Measurements from ENCODE around the gene LY86.

The LY86 gene

GRCh38 chr6:6634735-6635075 lies 46.2 kb downstream of the LY86 start:
- Histone ChIP-seq H3K27me3 (ENCODE audit: control insufficient read depth, insufficient read depth, low read length) (no peaks in the 10 kb centered on the region), H3K9ac (ENCODE audit: low read depth, low read length) (no peak overlapping the region), H3K4me3 (ENCODE audit: low read depth, low read length) (no peak overlapping the region), H3K4me1 (ENCODE audit: control insufficient read depth, insufficient read depth, low read length) (no peaks in the 10 kb centered on the region), H3K36me3 (ENCODE audit: control insufficient read depth, insufficient read depth, low read length) (no peaks in the 10 kb centered on the region), H3K9me3 (ENCODE audit: control insufficient read depth, insufficient read depth, low read length) (no peaks in the 10 kb centered on the region)

DNA sequence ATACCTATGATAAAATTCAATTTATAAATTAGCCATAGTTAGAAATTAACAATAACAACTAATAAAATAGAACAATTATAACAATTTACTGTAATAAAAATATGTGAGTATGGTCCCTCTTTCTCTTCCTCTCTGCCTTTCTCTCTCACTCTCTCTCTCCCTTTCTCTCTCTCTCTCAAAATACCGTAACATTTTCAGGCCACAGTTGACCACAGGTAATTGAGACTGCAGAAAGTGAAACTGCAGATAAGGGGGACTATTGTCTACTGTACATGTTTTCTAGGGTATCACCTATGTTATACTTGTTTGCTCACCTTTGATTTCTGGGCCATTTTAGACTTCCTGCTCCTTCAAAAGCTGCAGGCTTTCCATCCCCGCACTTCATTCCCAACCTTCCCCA lies 46.8 kb downstream of the LY86 start:
- H3K36me3 ChIP-seq (ENCODE audit: control insufficient read depth, insufficient read depth, low read length): no peaks in the 10 kb centered on the region
- no peaks in the 10 kb centered on the region for H3K27me3 ChIP-seq (ENCODE audit: control insufficient read depth, insufficient read depth, low read length)
- H3K9me3 ChIP-seq (ENCODE audit: control insufficient read depth, insufficient read depth, low read length): no peaks in the 10 kb centered on the region
- no peaks in the 10 kb centered on the region for H3K4me1 ChIP-seq (ENCODE audit: control insufficient read depth, insufficient read depth, low read length)
- no peak overlapping the region for H3K9ac ChIP-seq (ENCODE audit: low read depth, low read length)
- no peak overlapping the region for H3K4me3 ChIP-seq (ENCODE audit: low read depth, low read length)

DNA sequence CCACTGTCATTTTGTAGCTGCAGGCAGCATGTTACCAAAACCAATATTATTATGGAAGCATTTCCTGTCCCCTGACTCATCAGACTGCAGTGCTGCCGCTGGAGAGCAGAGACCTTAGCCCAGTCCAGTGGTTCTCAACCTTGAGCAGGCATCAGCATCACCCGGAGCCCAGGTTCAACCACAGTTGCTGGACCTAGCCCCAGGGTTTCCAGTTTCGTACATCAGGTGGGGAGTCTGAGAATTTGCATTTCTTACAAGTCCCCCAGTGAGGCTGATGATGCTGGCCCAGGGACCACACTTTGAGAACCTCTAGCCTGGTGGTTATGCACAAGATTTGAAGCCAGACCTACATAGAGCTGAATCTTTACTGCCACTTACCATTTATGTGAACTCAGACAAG lies 47.3 kb downstream of the LY86 start:
- H3K9ac ChIP-seq (ENCODE audit: low read depth, low read length): no peak overlapping the region
- H3K27me3 ChIP-seq (ENCODE audit: control insufficient read depth, insufficient read depth, low read length): no peaks in the 10 kb centered on the region
- no peak overlapping the region for H3K4me3 ChIP-seq (ENCODE audit: low read depth, low read length)
- H3K4me1 ChIP-seq (ENCODE audit: control insufficient read depth, insufficient read depth, low read length): no peaks in the 10 kb centered on the region
- no peaks in the 10 kb centered on the region for H3K36me3 ChIP-seq (ENCODE audit: control insufficient read depth, insufficient read depth, low read length)
- no peaks in the 10 kb centered on the region for H3K9me3 ChIP-seq (ENCODE audit: control insufficient read depth, insufficient read depth, low read length)

DNA sequence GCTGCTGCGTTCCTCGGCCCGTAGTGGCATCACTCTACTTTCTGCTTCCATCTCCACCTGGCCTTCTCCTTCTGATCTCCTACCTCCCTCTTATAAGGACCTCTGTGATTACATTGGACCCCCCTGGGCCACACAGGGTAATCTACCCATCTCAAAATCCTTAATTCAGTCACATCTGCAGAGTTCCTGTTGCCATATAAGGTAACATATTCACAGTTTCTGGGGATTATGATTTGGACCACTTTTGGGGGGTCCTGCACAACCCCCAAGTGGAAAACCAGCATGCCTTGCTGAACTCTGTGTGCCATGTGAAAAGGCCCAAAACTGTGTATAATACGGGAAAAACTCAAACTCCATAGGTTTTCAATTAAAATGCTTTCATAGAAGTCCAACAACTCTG lies 51.1 kb downstream of the LY86 start:
- Histone ChIP-seq H3K36me3 (ENCODE audit: control insufficient read depth, insufficient read depth, low read length) (no peaks in the 10 kb centered on the region), H3K9ac (ENCODE audit: low read depth, low read length) (no peak overlapping the region), H3K9me3 (ENCODE audit: control insufficient read depth, insufficient read depth, low read length) (no peaks in the 10 kb centered on the region), H3K27me3 (ENCODE audit: control insufficient read depth, insufficient read depth, low read length) (no peaks in the 10 kb centered on the region), H3K4me1 (ENCODE audit: control insufficient read depth, insufficient read depth, low read length) (no peaks in the 10 kb centered on the region), H3K4me3 (ENCODE audit: low read depth, low read length) (no peak overlapping the region)

DNA sequence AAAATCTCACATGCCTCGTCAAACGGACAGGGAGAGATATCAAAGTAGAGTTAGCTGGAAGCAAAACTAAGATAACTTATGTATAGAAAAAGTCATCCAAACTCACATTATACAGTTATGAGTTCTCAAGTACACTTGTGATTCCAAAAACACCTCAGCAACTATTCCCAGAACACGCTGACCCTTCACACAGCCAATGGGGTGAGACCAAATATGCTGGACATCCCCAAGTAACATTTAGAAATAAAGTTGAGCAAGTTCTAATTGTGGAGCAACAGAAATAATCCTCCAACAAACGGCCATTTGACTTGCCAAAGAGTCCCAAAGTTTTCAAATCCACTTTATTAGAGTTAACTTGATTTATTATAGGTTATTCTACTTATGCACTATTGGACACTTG lies 52.4 kb downstream of the LY86 start:
- no peaks in the 10 kb centered on the region for H3K36me3 ChIP-seq (ENCODE audit: control insufficient read depth, insufficient read depth, low read length)
- no peaks in the 10 kb centered on the region for H3K9me3 ChIP-seq (ENCODE audit: control insufficient read depth, insufficient read depth, low read length)
- no peak overlapping the region for H3K9ac ChIP-seq (ENCODE audit: low read depth, low read length)
- no peak overlapping the region for H3K4me3 ChIP-seq (ENCODE audit: low read depth, low read length)
- H3K4me1 ChIP-seq (ENCODE audit: control insufficient read depth, insufficient read depth, low read length): no peaks in the 10 kb centered on the region
- no peaks in the 10 kb centered on the region for H3K27me3 ChIP-seq (ENCODE audit: control insufficient read depth, insufficient read depth, low read length)

GRCh38 chr6:6643398-6643797 lies 54.9 kb downstream of the LY86 start:
- Histone ChIP-seq H3K4me3 (ENCODE audit: low read depth, low read length) (no peak overlapping the region), H3K9me3 (ENCODE audit: control insufficient read depth, insufficient read depth, low read length) (no peaks in the 10 kb centered on the region), H3K27me3 (ENCODE audit: control insufficient read depth, insufficient read depth, low read length) (no peaks in the 10 kb centered on the region), H3K36me3 (ENCODE audit: control insufficient read depth, insufficient read depth, low read length) (no peaks in the 10 kb centered on the region), H3K4me1 (ENCODE audit: control insufficient read depth, insufficient read depth, low read length) (no peaks in the 10 kb centered on the region), H3K9ac (ENCODE audit: low read depth, low read length) (no peak overlapping the region)

- Histone ChIP-seq H3K4me1 (ENCODE audit: control insufficient read depth, insufficient read depth, low read length) (no peaks in the 10 kb centered on the region), H3K9ac (ENCODE audit: low read depth, low read length) (no peak overlapping the region), H3K36me3 (ENCODE audit: control insufficient read depth, insufficient read depth, low read length) (no peaks in the 10 kb centered on the region), H3K27me3 (ENCODE audit: control insufficient read depth, insufficient read depth, low read length) (no peaks in the 10 kb centered on the region), H3K9me3 (ENCODE audit: control insufficient read depth, insufficient read depth, low read length) (no peaks in the 10 kb centered on the region), H3K4me3 (ENCODE audit: low read depth, low read length) (no peak overlapping the region)
These were observed 56.9 kb downstream of the LY86 start for GRCh38 chr6:6645261-6645917.

DNA sequence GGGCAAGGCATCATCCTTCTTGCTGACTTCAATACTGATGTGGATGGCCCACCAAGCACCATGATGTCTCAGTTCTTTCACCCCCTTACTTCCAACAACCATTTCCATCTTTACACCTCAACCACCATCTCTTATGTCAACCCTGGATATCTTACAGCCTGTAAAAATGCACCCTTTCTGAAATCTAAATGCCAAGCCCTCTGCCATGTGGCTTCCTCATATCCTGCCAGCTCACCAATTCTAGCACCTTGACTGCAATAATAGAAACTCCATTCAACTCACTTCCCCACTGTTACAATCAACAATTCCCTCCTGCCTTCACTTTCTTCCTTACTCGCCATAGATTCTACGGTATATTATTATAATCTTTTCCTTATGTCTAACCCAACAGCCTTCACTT lies 57.9 kb downstream of the LY86 start:
- Histone ChIP-seq H3K36me3 (ENCODE audit: control insufficient read depth, insufficient read depth, low read length) (no peaks in the 10 kb centered on the region), H3K4me3 (ENCODE audit: low read depth, low read length) (no peak overlapping the region), H3K27me3 (ENCODE audit: control insufficient read depth, insufficient read depth, low read length) (no peaks in the 10 kb centered on the region), H3K9ac (ENCODE audit: low read depth, low read length) (no peak overlapping the region), H3K9me3 (ENCODE audit: control insufficient read depth, insufficient read depth, low read length) (no peaks in the 10 kb centered on the region), H3K4me1 (ENCODE audit: control insufficient read depth, insufficient read depth, low read length) (no peaks in the 10 kb centered on the region)

GRCh38 chr6:6646859-6647258 lies 58.3 kb downstream of the LY86 start:
- no peak overlapping the region for H3K9ac ChIP-seq (ENCODE audit: low read depth, low read length)
- no peaks in the 10 kb centered on the region for H3K4me1 ChIP-seq (ENCODE audit: control insufficient read depth, insufficient read depth, low read length)
- no peaks in the 10 kb centered on the region for H3K9me3 ChIP-seq (ENCODE audit: control insufficient read depth, insufficient read depth, low read length)
- no peaks in the 10 kb centered on the region for H3K27me3 ChIP-seq (ENCODE audit: control insufficient read depth, insufficient read depth, low read length)
- H3K36me3 ChIP-seq (ENCODE audit: control insufficient read depth, insufficient read depth, low read length): no peaks in the 10 kb centered on the region
- H3K4me3 ChIP-seq (ENCODE audit: low read depth, low read length): no peak overlapping the region

DNA sequence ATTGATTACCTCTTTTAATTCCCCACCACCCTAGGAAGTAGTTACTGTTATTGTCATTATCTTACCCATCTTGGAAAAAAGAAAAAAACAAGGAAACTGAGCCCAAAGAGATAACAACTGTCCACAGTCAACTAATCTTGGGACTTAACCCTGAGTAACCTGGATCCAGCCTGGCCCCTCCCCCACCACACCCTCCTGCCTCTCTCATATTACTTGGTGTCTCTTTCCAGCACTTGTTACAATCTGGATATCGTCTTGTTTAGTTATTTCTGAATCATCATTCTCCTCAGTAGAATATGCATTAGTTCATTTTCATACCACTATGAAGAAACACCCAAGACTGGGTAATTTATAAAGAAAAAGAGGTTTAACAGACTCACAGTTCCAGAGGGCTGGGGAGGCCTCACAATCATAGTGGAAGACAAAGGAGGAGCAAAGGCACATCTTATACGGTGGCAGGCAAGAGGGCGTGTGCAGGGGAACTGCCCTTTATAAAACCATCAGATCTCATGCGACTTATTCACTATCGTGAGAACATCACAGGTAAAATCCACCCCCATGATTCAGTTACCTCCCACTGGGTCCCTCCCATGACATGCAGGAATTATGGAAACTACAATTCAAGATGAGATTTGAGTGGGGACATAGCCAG lies 60.3 kb downstream of the LY86 start:
- no peaks in the 10 kb centered on the region for H3K27me3 ChIP-seq (ENCODE audit: control insufficient read depth, insufficient read depth, low read length)
- H3K9ac ChIP-seq (ENCODE audit: low read depth, low read length): no peak overlapping the region
- H3K36me3 ChIP-seq (ENCODE audit: control insufficient read depth, insufficient read depth, low read length): no peaks in the 10 kb centered on the region
- H3K4me3 ChIP-seq (ENCODE audit: low read depth, low read length): no peak overlapping the region
- no peaks in the 10 kb centered on the region for H3K4me1 ChIP-seq (ENCODE audit: control insufficient read depth, insufficient read depth, low read length)
- no peaks in the 10 kb centered on the region for H3K9me3 ChIP-seq (ENCODE audit: control insufficient read depth, insufficient read depth, low read length)

GRCh38 chr6:6649824-6650349 lies 61.4 kb downstream of the LY86 start:
- no peak overlapping the region for H3K9ac ChIP-seq (ENCODE audit: low read depth, low read length)
- H3K4me1 ChIP-seq (ENCODE audit: control insufficient read depth, insufficient read depth, low read length): no peaks in the 10 kb centered on the region
- no peaks in the 10 kb centered on the region for H3K36me3 ChIP-seq (ENCODE audit: control insufficient read depth, insufficient read depth, low read length)
- H3K9me3 ChIP-seq (ENCODE audit: control insufficient read depth, insufficient read depth, low read length): no peaks in the 10 kb centered on the region
- H3K4me3 ChIP-seq (ENCODE audit: low read depth, low read length): no peak overlapping the region
- H3K27me3 ChIP-seq (ENCODE audit: control insufficient read depth, insufficient read depth, low read length): peaks cover 3% of the 10 kb centered on the region

DNA sequence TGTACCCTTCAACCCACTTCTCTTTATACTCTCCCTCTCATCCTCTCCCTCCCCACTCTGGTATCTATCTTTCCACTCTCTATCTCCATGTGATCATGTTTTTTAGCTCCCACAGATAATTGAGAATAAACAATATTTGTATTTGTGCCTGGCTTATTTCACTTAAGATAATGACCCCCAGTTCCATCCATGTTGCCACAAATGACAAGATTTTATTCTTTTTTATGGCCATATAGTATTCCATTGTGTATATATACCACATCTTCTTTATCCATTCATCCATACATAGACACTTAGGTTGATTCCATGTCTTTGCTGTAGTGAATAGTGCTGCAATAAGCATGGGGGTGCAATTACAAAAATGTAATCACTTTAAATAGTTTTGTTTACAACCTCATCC lies 62.3 kb downstream of the LY86 start:
- no peaks in the 10 kb centered on the region for H3K4me1 ChIP-seq (ENCODE audit: control insufficient read depth, insufficient read depth, low read length)
- no peak overlapping the region for H3K9ac ChIP-seq (ENCODE audit: low read depth, low read length)
- no peaks in the 10 kb centered on the region for H3K36me3 ChIP-seq (ENCODE audit: control insufficient read depth, insufficient read depth, low read length)
- H3K4me3 ChIP-seq (ENCODE audit: low read depth, low read length): no peak overlapping the region
- H3K27me3 ChIP-seq (ENCODE audit: control insufficient read depth, insufficient read depth, low read length): peaks cover 3% of the 10 kb centered on the region
- no peaks in the 10 kb centered on the region for H3K9me3 ChIP-seq (ENCODE audit: control insufficient read depth, insufficient read depth, low read length)
